Mesodermal cell (in vitro differentiated cells): ENCODE measurements around the gene PSG7. TPM values are rescaled to one million over a fixed set of nuclear protein-coding genes. Genes with fewer than 3 reads are reported as not detected.
"Not testable (repeated sequence)": the region's sequence is repeated elsewhere in the genome, so short reads cannot be mapped to it uniquely, and the experiment has no call there.

Experiments used
- H3K27ac ChIP-seq: 2 replicates; pipeline ENCODE4 v1.7.0; 2013; ENCODE audit warnings: mild to moderate bottlenecking, low read depth, low read length, moderate library complexity; ENCODE audit not compliant: severe bottlenecking
- H3K36me3 ChIP-seq: 2 replicates; pipeline ENCODE4 v1.7.1; 2013; ENCODE audit warnings: mild to moderate bottlenecking, low read length, moderate library complexity; ENCODE audit not compliant: control insufficient read depth, insufficient read depth
- H3K4me1 ChIP-seq: one replicate; pipeline ENCODE4 v1.7.1; 2013; ENCODE audit warnings: mild to moderate bottlenecking, low read length; ENCODE audit not compliant: insufficient read depth, control insufficient read depth, poor library complexity, severe bottlenecking
- H3K4me3 ChIP-seq: 2 replicates; pipeline ENCODE4 v1.7.0; 2013; ENCODE audit warnings: low read length, control low read depth, mild to moderate bottlenecking; ENCODE audit not compliant: insufficient read depth, poor library complexity, severe bottlenecking; ENCODE audit errors: extremely low read depth
- H3K9me3 ChIP-seq: 2 replicates; pipeline ENCODE4 v1.7.1; 2013; ENCODE audit warnings: mild to moderate bottlenecking, low read length, moderate library complexity; ENCODE audit not compliant: control insufficient read depth
- WGBS, 2 experiments: methylation state at CpG; one replicate each; pipeline ENCODE4 v1.1.5; 2013; ENCODE audit warnings: missing lambda C conversion rate in 2 of 2; ENCODE audit not compliant: insufficient coverage in 2 of 2; 5-methylcytosine and 5-hydroxymethylcytosine counted together
- polyA plus RNA-seq, 2 experiments: library from polyadenylated mRNA; stranded (reverse); fragments of 50-300 nt; gene quantifications; one replicate each; pipeline ENCODE4 v1.2.3, GENCODE V29; 2013

PSG7 gene
- 0.22 TPM for polyA plus RNA-seq (2013, experiment 1 of 2)
- not detected for polyA plus RNA-seq (2013, experiment 2 of 2)

- H3K27ac ChIP-seq, H3K9me3 ChIP-seq, H3K4me1 ChIP-seq, H3K4me3 ChIP-seq, H3K36me3 ChIP-seq: not testable (repeated sequence)
- 74 to 83% methylated on average over 1 to 3 of the region's 3 CpGs for WGBS, 2 experiments
Observed at GRCh38 chr19:42937107-42937506, at the start of gene PSG7. Gene PSG7 (minus strand): TSS chr19:42937207. CDS start chr19:42937076, 131 bp downstream.

GRCh38 chr19:42985588-42985987 lies 48.6 kb upstream of the PSG7 start:
- no peaks in the 10 kb centered on the region for H3K4me1 ChIP-seq
- no peak overlapping the region for H3K27ac ChIP-seq
- 64 to 84% methylated on average over 4 of the region's 4 CpGs for WGBS, 2 experiments
- H3K36me3 ChIP-seq = no peaks in the 10 kb centered on the region
- H3K4me3 ChIP-seq = no peak overlapping the region
- H3K9me3 ChIP-seq = no peaks in the 10 kb centered on the region

GRCh38 chr19:42982111-42982510 lies 45.1 kb upstream of the PSG7 start:
- H3K36me3 ChIP-seq, H3K4me1 ChIP-seq, H3K4me3 ChIP-seq, H3K9me3 ChIP-seq, H3K27ac ChIP-seq: not testable (repeated sequence)

- H3K4me1 ChIP-seq, H3K36me3 ChIP-seq, H3K9me3 ChIP-seq, H3K4me3 ChIP-seq, H3K27ac ChIP-seq: not testable (repeated sequence)
- WGBS, 2 experiments = 100% methylated on average over 1 of the region's 5 CpGs; no CpG with 5 or more reads in 1 of the 2 experiments
Observed at GRCh38 chr19:42971451-42971850, 34.4 kb upstream of the PSG7 start.

GRCh38 chr19:42965176-42965575 lies 28.2 kb upstream of the PSG7 start:
- Histone ChIP-seq H3K9me3 (peaks cover 6% of the 10 kb centered on the region), H3K4me3 (no peak overlapping the region), H3K27ac (peak overlapping the region; percentile 16), H3K36me3 (no peaks in the 10 kb centered on the region), H3K4me1 (no peaks in the 10 kb centered on the region)
- WGBS, 2 experiments = 79% methylated on average over 2 of the region's 2 CpGs; no CpG with 5 or more reads in 1 of the 2 experiments

- Histone ChIP-seq H3K36me3 (no peaks in the 10 kb centered on the region), H3K9me3 (peaks cover 6% of the 10 kb centered on the region)
- 94 to 100% methylated on average over 3 of the region's 6 CpGs for WGBS, 2 experiments
Observed at GRCh38 chr19:42961119-42961518, 24.1 kb upstream of the PSG7 start.

GRCh38 chr19:42952126-42952525 lies 15.1 kb upstream of the PSG7 start:
- not testable (repeated sequence) for H3K9me3 ChIP-seq, H3K4me1 ChIP-seq, H3K36me3 ChIP-seq, H3K27ac ChIP-seq, H3K4me3 ChIP-seq
- WGBS, 2 experiments = 67 to 76% methylated on average over 1 to 2 of the region's 4 CpGs

More at GRCh38 chr19:42961119-42961518, 24.1 kb upstream of the PSG7 start:
- Histone ChIP-seq H3K4me1 (no peaks in the 10 kb centered on the region), H3K27ac (no peak overlapping the region), H3K4me3 (no peak overlapping the region)

GRCh38 chr19:42951476-42951875 lies 14.5 kb upstream of the PSG7 start:
- not testable (repeated sequence) for H3K36me3 ChIP-seq, H3K4me3 ChIP-seq, H3K4me1 ChIP-seq, H3K9me3 ChIP-seq, H3K27ac ChIP-seq
- WGBS, 2 experiments = 90% methylated on average over 1 of the region's 2 CpGs; no CpG with 5 or more reads in 1 of the 2 experiments

GRCh38 chr19:42942187-42942789 lies 5.3 kb upstream of the PSG7 start:
- H3K4me3 ChIP-seq = no peak overlapping the region
- no peaks in the 10 kb centered on the region for H3K36me3 ChIP-seq
- 47 to 56% methylated on average over 10 of the region's 13 CpGs for WGBS, 2 experiments

GRCh38 chr19:42934726-42935125 lies 2.3 kb downstream of the PSG7 start:
- H3K9me3 ChIP-seq, H3K4me1 ChIP-seq, H3K36me3 ChIP-seq, H3K4me3 ChIP-seq, H3K27ac ChIP-seq: not testable (repeated sequence)

More at GRCh38 chr19:42942187-42942789, 5.3 kb upstream of the PSG7 start:
- H3K27ac ChIP-seq = no peak overlapping the region
- no peaks in the 10 kb centered on the region for H3K4me1 ChIP-seq
- no peaks in the 10 kb centered on the region for H3K9me3 ChIP-seq

GRCh38 chr19:42934183-42934582 lies 2.8 kb downstream of the PSG7 start:
- not testable (repeated sequence) for H3K9me3 ChIP-seq, H3K27ac ChIP-seq, H3K36me3 ChIP-seq, H3K4me1 ChIP-seq, H3K4me3 ChIP-seq
